ENCODE data around the gene CMTM1.

The CMTM1 gene

GRCh38 chr16:66566051-66566901, at the start of gene CMTM1:
Gene CMTM1, plus strand, starts transcription at chr16:66566439. Its CDS starts 75 bp downstream, at chr16:66566514.
- no peak within 1 kb of the TSS for H3K4me3 Mint-ChIP-seq
- H3K36me3 Mint-ChIP-seq (ENCODE audit: low read depth), result peaks cover 50% of the 10 kb centered on the region
- peaks cover 35% of the 10 kb centered on the region for H3K4me1 Mint-ChIP-seq (ENCODE audit: low read depth)
- DNase-seq (ENCODE audit: low spot score), result no peak
- no peaks in the 10 kb centered on the region for H3K9me3 Mint-ChIP-seq
- no peak within 1 kb of the TSS for H3K27ac Mint-ChIP-seq
- H3K27me3 Mint-ChIP-seq (ENCODE audit: low read depth), result no peaks in the 10 kb centered on the region

GRCh38 chr16:66516509-66516807, 49.8 kb upstream of the CMTM1 start:
- Mint-ChIP-seq H3K36me3 (ENCODE audit: low read depth) (peaks cover 20% of the 10 kb centered on the region), H3K4me3 (peak overlapping the region; percentile 83), H3K27ac (peak overlapping the region; percentile 93), H3K27me3 (ENCODE audit: low read depth) (no peaks in the 10 kb centered on the region), H3K4me1 (ENCODE audit: low read depth) (peaks cover 57% of the 10 kb centered on the region), H3K9me3 (no peaks in the 10 kb centered on the region)
- no peak for DNase-seq (ENCODE audit: low spot score)

GRCh38 chr16:66516808-66517585, 49.2 kb upstream of the CMTM1 start:
- peaks cover 19% of the 10 kb centered on the region for H3K36me3 Mint-ChIP-seq (ENCODE audit: low read depth)
- H3K4me1 Mint-ChIP-seq (ENCODE audit: low read depth), result peaks cover 62% of the 10 kb centered on the region
- no peaks in the 10 kb centered on the region for H3K27me3 Mint-ChIP-seq (ENCODE audit: low read depth)
- peak; percentile 89 for DNase-seq (ENCODE audit: low spot score)
- no peaks in the 10 kb centered on the region for H3K9me3 Mint-ChIP-seq
- peak overlapping the region; percentile 83 for H3K4me3 Mint-ChIP-seq
- H3K27ac Mint-ChIP-seq, result peak overlapping the region; percentile 93

- no peak for DNase-seq (ENCODE audit: low spot score)
- Mint-ChIP-seq H3K4me3 (peak overlapping the region; percentile 83), H3K27me3 (ENCODE audit: low read depth) (no peaks in the 10 kb centered on the region), H3K9me3 (no peaks in the 10 kb centered on the region), H3K27ac (peak overlapping the region; percentile 93), H3K36me3 (ENCODE audit: low read depth) (peaks cover 18% of the 10 kb centered on the region), H3K4me1 (ENCODE audit: low read depth) (peaks cover 69% of the 10 kb centered on the region)
These were observed 48.5 kb upstream of the CMTM1 start for GRCh38 chr16:66517586-66518263.

GRCh38 chr16:66519482-66520373, 46.5 kb upstream of the CMTM1 start:
- H3K9me3 Mint-ChIP-seq, result no peaks in the 10 kb centered on the region
- peaks cover 18% of the 10 kb centered on the region for H3K36me3 Mint-ChIP-seq (ENCODE audit: low read depth)
- H3K4me3 Mint-ChIP-seq, result peak overlapping the region; percentile 63
- H3K27me3 Mint-ChIP-seq (ENCODE audit: low read depth), result no peaks in the 10 kb centered on the region
- H3K27ac Mint-ChIP-seq, result peak overlapping the region; percentile 68
- H3K4me1 Mint-ChIP-seq (ENCODE audit: low read depth), result peaks cover 84% of the 10 kb centered on the region
- DNase-seq (ENCODE audit: low spot score), result no peak

GRCh38 chr16:66520406-66521170, 45.7 kb upstream of the CMTM1 start:
- Mint-ChIP-seq H3K4me3 (peak overlapping the region; percentile 63), H3K27me3 (ENCODE audit: low read depth) (no peaks in the 10 kb centered on the region), H3K4me1 (ENCODE audit: low read depth) (peaks cover 87% of the 10 kb centered on the region), H3K27ac (peak overlapping the region; percentile 68), H3K9me3 (no peaks in the 10 kb centered on the region), H3K36me3 (ENCODE audit: low read depth) (peaks cover 18% of the 10 kb centered on the region)
- no peak for DNase-seq (ENCODE audit: low spot score)

GRCh38 chr16:66521252-66521713, 45.0 kb upstream of the CMTM1 start:
- Mint-ChIP-seq H3K4me3 (peak overlapping the region; percentile 63), H3K4me1 (ENCODE audit: low read depth) (peaks cover 87% of the 10 kb centered on the region), H3K27ac (peak overlapping the region; percentile 90), H3K27me3 (ENCODE audit: low read depth) (no peaks in the 10 kb centered on the region), H3K36me3 (ENCODE audit: low read depth) (peaks cover 22% of the 10 kb centered on the region), H3K9me3 (no peaks in the 10 kb centered on the region)
- DNase-seq (ENCODE audit: low spot score), result no peak

GRCh38 chr16:66521951-66522771, 44.1 kb upstream of the CMTM1 start:
- peak overlapping the region; percentile 90 for H3K27ac Mint-ChIP-seq
- peak; percentile 96 for DNase-seq (ENCODE audit: low spot score)
- H3K36me3 Mint-ChIP-seq (ENCODE audit: low read depth), result peaks cover 19% of the 10 kb centered on the region
- H3K4me1 Mint-ChIP-seq (ENCODE audit: low read depth), result peaks cover 83% of the 10 kb centered on the region
- H3K27me3 Mint-ChIP-seq (ENCODE audit: low read depth), result no peaks in the 10 kb centered on the region
- H3K4me3 Mint-ChIP-seq, result peak overlapping the region; percentile 60
- H3K9me3 Mint-ChIP-seq, result no peaks in the 10 kb centered on the region

GRCh38 chr16:66522816-66523590, 43.2 kb upstream of the CMTM1 start:
- Mint-ChIP-seq H3K36me3 (ENCODE audit: low read depth) (peaks cover 21% of the 10 kb centered on the region), H3K9me3 (no peaks in the 10 kb centered on the region), H3K27me3 (ENCODE audit: low read depth) (no peaks in the 10 kb centered on the region), H3K4me1 (ENCODE audit: low read depth) (peaks cover 78% of the 10 kb centered on the region), H3K4me3 (peak overlapping the region; percentile 75), H3K27ac (peak overlapping the region; percentile 90)
- DNase-seq (ENCODE audit: low spot score), result no peak

GRCh38 chr16:66523861-66524354, 42.3 kb upstream of the CMTM1 start:
- Mint-ChIP-seq H3K9me3 (no peaks in the 10 kb centered on the region), H3K4me3 (peak overlapping the region; percentile 75), H3K4me1 (ENCODE audit: low read depth) (peaks cover 76% of the 10 kb centered on the region), H3K27me3 (ENCODE audit: low read depth) (no peaks in the 10 kb centered on the region), H3K36me3 (ENCODE audit: low read depth) (peaks cover 25% of the 10 kb centered on the region), H3K27ac (peak overlapping the region; percentile 90)
- DNase-seq (ENCODE audit: low spot score), result no peak

GRCh38 chr16:66524601-66525164, 41.6 kb upstream of the CMTM1 start:
- peaks cover 75% of the 10 kb centered on the region for H3K4me1 Mint-ChIP-seq (ENCODE audit: low read depth)
- peak overlapping the region; percentile 90 for H3K27ac Mint-ChIP-seq
- peaks cover 26% of the 10 kb centered on the region for H3K36me3 Mint-ChIP-seq (ENCODE audit: low read depth)
- H3K27me3 Mint-ChIP-seq (ENCODE audit: low read depth), result no peaks in the 10 kb centered on the region
- DNase-seq (ENCODE audit: low spot score), result no peak
- peak overlapping the region; percentile 75 for H3K4me3 Mint-ChIP-seq
- H3K9me3 Mint-ChIP-seq, result no peaks in the 10 kb centered on the region
